Tibial nerve (tissue), 4 donors: Measurements from ENCODE around the gene C1orf159.

ENCODE experiments used
- CTCF ChIP-seq, 5 experiments: fragments of 200-600 bp in 3 of 5; fragments of 450-650 bp in 2 of 5; sonication (generic) in 3 of 5; IDR thresholded peaks; one replicate each; pipeline ENCODE4 v1.5.1; 2016 to 2019; ENCODE audit warnings: antibody characterized with exemption in 5 of 5, mild to moderate bottlenecking in 3 of 5, moderate library complexity in 2 of 5
- EP300 ChIP-seq, 2 donors: sonication (generic); formaldehyde crosslinking; IDR thresholded peaks; one replicate each; pipeline ENCODE4 v1.6.1; 2017; ENCODE audit warnings: antibody characterized with exemption in 2 of 2, mild to moderate bottlenecking in 1 of 2

- TF ChIP-seq EP300 (IDR thresholded peaks at IDR 0.05) = no peak
- no peak for TF ChIP-seq CTCF (IDR thresholded peaks at IDR 0.05)
These were observed 41.2 kb downstream of the C1orf159 start for GRCh38 chr1:1074631-1075147.
